Heart right ventricle (tissue), 16 donors: ENCODE data around the gene ALG6. TPM values are rescaled to one million over a fixed set of nuclear protein-coding genes. Genes with fewer than 3 reads are reported as not detected.

Source experiments
- ATAC-seq, 8 donors: fragments of 200-7000 bp; cut with Tn5 transposase; one replicate each; pipeline ENCODE4 v1.9.1; 2020; ENCODE audit warnings: mild to moderate bottlenecking in 8 of 8, moderate library complexity in 8 of 8, moderate number of reproducible peaks in 1 of 8
- DNase-seq, 2 donors: peaks; one replicate each; pipeline ENCODE4 v3.0.0-alpha.2; 2020
- H3K27ac ChIP-seq, 10 donors: fragments of 200-600 bp; sonication (generic) in 2 of 10; one replicate each; pipeline versions ENCODE4 v1.5.0 to v1.8.0; 2020 to 2022; ENCODE audit warnings: mild to moderate bottlenecking in 3 of 10
- H3K27me3 ChIP-seq, 7 donors: fragments of 200-600 bp; one replicate each; pipeline ENCODE4 v1.8.0; 2021 to 2022; ENCODE audit warnings: mild to moderate bottlenecking in 2 of 7
- H3K36me3 ChIP-seq, 9 donors: fragments of 200-600 bp; sonication (generic) in 1 of 9; one replicate each; pipeline versions ENCODE4 v1.5.0 to v1.8.0; 2020 to 2022; ENCODE audit warnings: mild to moderate bottlenecking in 2 of 9
- H3K4me1 ChIP-seq, 9 donors: fragments of 200-600 bp; sonication (generic) in 1 of 9; one replicate each; pipeline versions ENCODE4 v1.5.0 to v1.8.0; 2020 to 2022; ENCODE audit warnings: mild to moderate bottlenecking in 4 of 9
- H3K4me3 ChIP-seq, 10 donors: fragments of 200-600 bp; sonication (generic) in 2 of 10; one replicate each; pipeline versions ENCODE4 v1.5.0 to v1.8.0; 2020 to 2022; ENCODE audit warnings: mild to moderate bottlenecking in 7 of 10, moderate library complexity in 2 of 10
- H3K9me3 ChIP-seq, 11 donors: fragments of 200-600 bp in 10 of 11; sonication (generic) in 2 of 11; one replicate each; pipeline versions ENCODE4 v1.5.0 to v1.8.0; 2013 to 2022; ENCODE audit warnings: mild to moderate bottlenecking in 2 of 11, control low read depth in 1 of 11, moderate library complexity in 1 of 11
- CTCF ChIP-seq, 9 donors: fragments of 200-600 bp; sonication (generic) in 2 of 9; IDR thresholded peaks; one replicate each; pipeline versions ENCODE4 v1.5.0 to v1.8.0; 2021 to 2022; ENCODE audit warnings: antibody characterized with exemption in 9 of 9, mild to moderate bottlenecking in 5 of 9, moderate library complexity in 1 of 9
- WGBS, 2 donors: extraction: QIAGEN DNeasy Blood & Tissue Kit; methylation state at CpG; one replicate each; pipeline ENCODE4 v1.1.7; 2013; ENCODE audit warnings: inconsistent platforms in 1 of 2; 5-methylcytosine and 5-hydroxymethylcytosine counted together
- intact Hi-C, 10 donors: fragments of 100-400 bp; cut with DNase I; formaldehyde crosslinking; loops; one replicate each; pipeline versions ENCODE4 v1.11.1 to v1.14.2; 2022
- polyA plus RNA-seq, 2 donors: library from polyadenylated mRNA; stranded (reverse); fragments of 200-250 nt; gene quantifications; one replicate each; pipeline ENCODE4 v1.2.3, GENCODE V29; 2013
- total RNA-seq, 10 donors: library from RNA; stranded (reverse); fragmentation: NEBNext Ultra II Directional in 3 of 10; extraction: Animal tissue kit (Norgen Biotek cat#: 25700) in 3 of 10; gene quantifications; one replicate each; pipeline versions ENCODE4 v1.2.1 to v1.2.4, GENCODE V29; 2021 to 2023
- donor health status: Arrhythmogenic right ventricular cardiomyopathy.
- donor health status: ischemic (EF 13 %, LVEDD 7.1; RV severe dilation, severe dysfunction).
- donor health status: healthy with polysubstance abuse.
- donor health status: DM: no; HTN: yes; CAD: no.
- donor health status: DM: no; HTN: no; CAD: no.
- donor health status: ischemic (EF 25% LVEDD 6.9; RV normal size, moderate dysfunction).
- donor health status: ischemic (EF 25% LVEDD 5.7; RV mildly dilated, moderate dysfunction).
- donor health status: healthy.
- donor health status: DM: yes; HTN: yes; CAD: no.
- donor health status: Ischemic cardiomyopathy.
- donor health status: ischemic (EF 35%, LVEDD 5.7; RV mildly dilated, moderate dysfunction).
- donor health status: nonischemic (EF 11% LVEDD 7.7; RV severe dilation, severe dysfunction).
- donor health status: DM: yes; HTN: yes; CAD: no.
- donor health status: PGD.
- donor health status: ischemic (EF 29% LVEDD 5.4; RV normal size, mild dysfunction).
- donor health status: nonischemic (EF 23%, LVEDD 6.1; RV moderate dilation, normal function).

Gene ALG6
- total and polyA plus RNA-seq, 12 donors, result 3.3 to 20.8 (median 4.2) TPM

GRCh38 chr1:63324779-63325119 lies 42.7 kb upstream of the ALG6 start:
- H3K36me3 ChIP-seq, result peaks cover 0 to 13% (median 0%) of the 10 kb centered on the region in 9 donors
- no peak overlapping the region for H3K27ac ChIP-seq
- TF ChIP-seq CTCF (IDR thresholded peaks at IDR 0.05), result no peak
- peaks cover 71 to 100% (median 100%) of the 10 kb centered on the region in 7 donors for H3K27me3 ChIP-seq
- intact Hi-C loops, result no loop called here
- WGBS, 2 donors, result 8 to 11% methylated on average over 7 of the region's 7 CpGs
- H3K4me3 ChIP-seq, result peak overlapping the region in 2 of 10 donors; percentile 54 to 62
- ATAC-seq (no peak), DNase-seq (no peak)
- no peaks in the 10 kb centered on the region for H3K9me3 ChIP-seq
- H3K4me1 ChIP-seq, result peaks cover 0 to 74% (median 26%) of the 10 kb centered on the region in 9 donors

GRCh38 chr1:63325279-63325985 lies 42.0 kb upstream of the ALG6 start:
- Histone ChIP-seq H3K36me3 (peaks cover 0 to 9% (median 0%) of the 10 kb centered on the region in 9 donors), H3K4me3 (peak overlapping the region in 1 of 10 donors; percentile 12), H3K4me1 (peaks cover 0 to 74% (median 26%) of the 10 kb centered on the region in 9 donors), H3K27me3 (peaks cover 77 to 100% (median 100%) of the 10 kb centered on the region in 7 donors), H3K9me3 (no peaks in the 10 kb centered on the region), H3K27ac (no peak overlapping the region)
- DNase-seq (no peak), ATAC-seq (no peak)
- 12 to 14% methylated on average over 2 of the region's 2 CpGs for WGBS, 2 donors
- no peak for TF ChIP-seq CTCF (IDR thresholded peaks at IDR 0.05)
- intact Hi-C loops, result no loop called here

GRCh38 chr1:63326106-63326472 lies 41.3 kb upstream of the ALG6 start:
- TF ChIP-seq CTCF (IDR thresholded peaks at IDR 0.05), result no peak
- WGBS, 2 donors, result 6 to 10% methylated on average over 20 of the region's 20 CpGs
- DNase-seq (no peak), ATAC-seq (no peak)
- H3K36me3 ChIP-seq, result peaks cover 0 to 7% (median 0%) of the 10 kb centered on the region in 9 donors
- H3K27ac ChIP-seq, result no peak overlapping the region
- peak overlapping the region in 2 of 10 donors; percentile 8 to 12 for H3K4me3 ChIP-seq
- intact Hi-C loops, result no loop called here
- peaks cover 0 to 69% (median 26%) of the 10 kb centered on the region in 9 donors for H3K4me1 ChIP-seq
- H3K27me3 ChIP-seq, result peaks cover 83 to 100% (median 100%) of the 10 kb centered on the region in 7 donors
- H3K9me3 ChIP-seq, result no peaks in the 10 kb centered on the region

GRCh38 chr1:63326473-63327380 lies 40.7 kb upstream of the ALG6 start:
- H3K4me3 ChIP-seq, result peak overlapping the region in 2 of 10 donors; percentile 8 to 12

More at GRCh38 chr1:63326473-63327380, 40.7 kb upstream of the ALG6 start:
- WGBS, 2 donors, result 5 to 8% methylated on average over 37 of the region's 37 CpGs
- intact Hi-C loops, result no loop called here
- peak overlapping the region in 1 of 10 donors; percentile 1 for H3K27ac ChIP-seq
- H3K27me3 ChIP-seq, result peaks cover 83 to 100% (median 100%) of the 10 kb centered on the region in 7 donors
- no peaks in the 10 kb centered on the region for H3K9me3 ChIP-seq
- ATAC-seq (no peak), DNase-seq (no peak)
- H3K4me1 ChIP-seq, result peaks cover 0 to 63% (median 21%) of the 10 kb centered on the region in 9 donors
- TF ChIP-seq CTCF (IDR thresholded peaks at IDR 0.05), result no peak
- H3K36me3 ChIP-seq, result peaks cover 0 to 7% (median 0%) of the 10 kb centered on the region in 9 donors
